GM19438 (cell line): ENCODE measurements around the gene SCYGR4.
"Not testable (repeated sequence)": the region's sequence is repeated elsewhere in the genome, so short reads cannot be mapped to it uniquely, and the experiment has no call there.

ENCODE experiments used
- ATAC-seq: cut with Tn5 transposase; IDR thresholded peaks from one replicate; pipeline ENCODE4 v1.9.1; 2021; ENCODE audit warnings: low read depth; ENCODE audit not compliant: unreplicated experiment

Gene SCYGR4

DNA sequence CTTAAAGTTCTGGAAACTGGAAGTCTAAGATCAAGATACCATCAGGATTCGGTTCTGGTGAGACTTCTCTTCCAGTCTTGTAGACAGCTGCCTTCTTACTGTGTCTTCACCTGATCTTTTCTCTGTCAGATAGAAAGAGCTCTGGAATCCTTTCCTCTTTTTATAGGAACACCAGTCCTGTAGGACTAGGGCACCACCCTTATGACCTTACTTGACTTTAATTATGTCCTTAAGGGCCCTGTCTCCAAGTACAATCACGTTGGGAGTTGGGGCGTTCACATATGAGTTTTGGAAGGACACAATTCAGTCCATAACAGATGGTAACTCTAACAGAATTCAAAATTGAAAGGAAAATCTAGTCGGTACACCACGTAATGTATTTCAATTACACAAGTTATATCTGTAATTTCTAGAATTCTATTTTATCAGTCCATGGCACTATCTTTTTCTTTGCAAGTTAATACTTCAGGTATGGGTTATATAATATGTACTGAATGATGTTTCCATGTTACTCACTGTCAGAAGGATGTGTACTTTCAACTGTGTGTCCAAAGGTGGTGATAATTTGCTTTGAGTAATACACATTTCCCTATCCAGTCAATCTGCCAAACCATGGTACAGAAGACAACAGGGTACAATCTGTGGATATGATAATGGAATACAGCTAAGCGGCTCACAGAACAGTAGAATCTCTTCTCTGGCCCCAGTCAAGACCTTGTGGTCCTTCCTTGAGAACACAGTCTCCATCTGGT is 48.1 kb downstream of the SCYGR4 start:
- no peak for ATAC-seq

GRCh38 chr2:227666631-227667170 is 49.4 kb downstream of the SCYGR4 start, which contains the start of gene SCYGR5:
Gene SCYGR5, plus strand, starts transcription at chr2:227666804. Its CDS starts 0 bp downstream, at chr2:227666804.
- not testable (repeated sequence) for ATAC-seq
